HG02884 (cell line): Measurements from ENCODE around the gene RAB34.
"Not testable (repeated sequence)": the region's sequence is repeated elsewhere in the genome, so short reads cannot be mapped to it uniquely, and the experiment has no call there.

Experiments used
- ATAC-seq: cut with Tn5 transposase; IDR thresholded peaks from one replicate; pipeline ENCODE4 v1.9.1; 2021; ENCODE audit warnings: mild to moderate bottlenecking, moderate library complexity; ENCODE audit not compliant: unreplicated experiment

Gene RAB34

DNA sequence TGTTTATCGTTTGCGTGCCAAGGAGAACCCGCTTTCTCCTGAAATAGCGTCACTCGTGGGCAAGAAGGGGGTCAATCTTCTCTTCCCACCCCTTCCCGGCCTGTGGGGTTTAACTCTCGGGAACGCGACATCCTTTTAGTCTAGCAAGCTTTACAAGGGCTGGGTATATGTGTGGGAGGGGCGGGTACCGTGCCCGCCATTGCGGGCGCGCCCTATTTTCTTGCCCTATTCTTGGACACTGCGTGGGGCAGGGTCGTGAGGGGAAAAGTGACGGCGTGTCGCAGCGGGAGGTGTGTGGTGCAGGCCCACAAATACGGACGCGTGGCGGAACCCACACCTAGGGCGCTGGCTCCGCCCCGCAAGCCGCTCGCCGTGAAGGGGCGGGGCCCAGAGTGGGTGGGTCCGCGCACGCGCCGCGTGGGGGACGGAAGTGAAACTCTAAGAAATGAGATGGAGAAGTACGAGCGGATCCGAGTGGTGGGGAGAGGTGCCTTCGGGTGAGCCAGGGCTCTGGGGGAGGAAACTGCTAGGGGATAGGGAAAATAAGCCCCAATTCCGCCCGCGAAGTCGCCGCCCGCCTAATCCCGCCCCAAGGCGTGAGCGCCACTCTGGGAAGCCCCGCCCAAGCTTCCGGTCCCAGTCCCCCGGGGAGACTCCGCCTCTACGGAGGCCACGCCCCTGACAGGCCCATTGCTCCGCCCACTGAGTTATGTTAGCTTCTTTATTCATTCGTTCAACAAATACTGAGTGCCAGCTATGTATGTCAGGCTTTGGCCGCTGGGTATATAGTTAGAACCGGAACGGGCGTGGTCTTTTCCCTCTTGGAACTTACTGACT lies 10.9 kb upstream of the RAB34 start, which contains the start of gene NEK8:
NEK8 (plus strand) TSS at position 425 of the 837 bp plus-strand sequence; CDS start at position 451, 26 bp downstream.
- ATAC-seq, result peak; percentile 31

DNA sequence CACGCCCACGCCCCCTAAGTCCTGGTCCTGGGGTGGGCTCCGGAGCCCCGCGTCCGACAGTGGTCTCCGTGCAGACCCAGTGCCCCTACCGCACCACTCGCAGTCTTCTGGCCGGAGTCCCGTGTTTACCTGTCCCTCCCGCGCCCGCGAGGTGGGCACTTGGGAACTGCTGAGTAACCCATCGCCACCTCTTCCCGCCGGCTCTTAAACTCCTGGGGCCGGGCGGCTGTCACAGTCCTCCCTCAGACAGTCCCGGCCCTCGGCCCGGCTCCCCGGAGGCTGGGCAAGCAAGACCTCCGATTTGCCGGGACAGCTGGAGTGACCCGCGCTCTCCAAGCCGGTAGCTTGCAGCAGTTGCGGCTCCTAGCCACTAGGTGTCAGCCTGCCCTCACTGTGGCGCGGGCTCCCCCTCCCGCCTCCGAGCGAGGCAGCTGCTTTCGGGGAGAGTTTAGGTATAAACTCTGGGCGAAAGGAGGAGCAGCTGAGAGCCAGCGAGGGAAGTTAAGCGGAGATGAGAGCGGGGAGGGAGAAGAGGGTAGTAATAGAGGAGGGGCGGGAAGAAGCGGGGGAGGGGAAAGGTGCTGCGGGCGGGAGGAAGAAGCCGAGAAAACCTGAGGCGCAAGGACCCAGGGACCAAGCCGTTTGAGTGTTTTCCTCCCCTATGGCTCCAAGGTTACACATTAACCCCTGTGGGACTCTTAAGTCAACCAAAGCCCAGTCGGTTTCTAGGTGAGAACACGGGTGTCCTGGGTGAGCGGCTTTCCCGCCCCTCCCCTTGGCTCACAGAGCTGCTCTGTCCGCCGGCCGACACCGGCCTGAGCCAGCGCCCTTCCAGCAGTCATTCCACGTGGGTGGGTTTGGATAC lies 9.2 kb upstream of the RAB34 start:
- peak; percentile 29 for ATAC-seq

GRCh38 chr17:28726226-28726626 lies 8.6 kb upstream of the RAB34 start, which contains the start of gene TLCD1:
TSS of gene TLCD1 (minus strand) at chr17:28726233. CDS start at chr17:28726097, 136 bp downstream.
- no peak for ATAC-seq

DNA sequence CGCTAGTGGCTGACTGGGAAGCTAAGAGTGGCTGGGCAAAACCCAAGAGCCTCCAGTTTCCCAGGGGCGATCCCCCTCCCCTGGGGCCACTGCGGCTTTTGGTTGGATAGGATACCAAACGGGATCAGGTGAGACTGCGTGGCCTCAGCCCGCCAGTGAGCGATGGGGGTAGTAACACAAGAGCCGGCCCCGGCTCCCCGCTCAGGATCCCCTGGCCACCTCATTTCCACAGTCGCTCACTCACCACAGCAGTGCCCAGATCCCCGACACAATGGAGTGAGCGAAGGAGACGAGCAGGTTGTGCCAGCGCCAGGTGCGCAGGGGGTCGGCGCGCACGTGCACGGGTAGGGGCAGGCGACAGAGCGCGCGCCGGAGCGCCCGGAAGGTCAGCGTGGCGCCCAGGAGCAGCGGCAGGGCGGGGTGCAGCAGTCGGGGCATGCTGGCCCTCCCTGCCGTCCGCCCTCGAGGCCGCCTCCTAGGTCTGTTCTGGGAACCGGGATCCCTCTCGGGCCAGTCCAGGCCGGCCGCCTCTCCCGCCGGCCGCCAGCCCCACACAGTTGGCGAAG lies 8.1 kb upstream of the RAB34 start:
- ATAC-seq, result no peak

DNA sequence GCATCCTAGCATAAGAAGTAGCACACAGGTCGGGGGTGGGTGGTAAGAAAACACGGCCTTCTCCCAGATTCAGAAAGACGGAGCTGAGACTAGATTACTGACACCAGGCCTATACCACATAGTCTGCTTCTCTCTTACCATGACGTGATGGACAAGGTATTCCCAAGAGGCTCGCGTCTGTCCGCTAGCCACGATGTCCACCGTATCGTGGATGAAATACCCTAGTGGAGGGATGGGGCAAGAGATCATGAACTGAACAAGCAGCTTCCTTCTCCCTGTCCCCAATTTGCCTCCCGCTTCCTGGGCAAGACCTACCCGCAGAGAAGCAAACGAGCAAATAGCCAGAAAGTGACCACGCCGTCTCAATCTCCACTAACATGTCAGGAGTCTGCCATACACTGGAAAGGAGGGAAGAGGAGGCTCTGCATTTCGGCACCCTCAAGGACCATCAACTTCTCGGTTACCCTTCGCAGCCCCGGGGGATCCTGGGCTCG lies 7.5 kb upstream of the RAB34 start:
- ATAC-seq, result no peak

- ATAC-seq, result no peak
Measured at GRCh38 chr17:28724500-28725165, 7.0 kb upstream of the RAB34 start.

- not testable (repeated sequence) for ATAC-seq
Measured at GRCh38 chr17:28723836-28724499, 6.3 kb upstream of the RAB34 start.

DNA sequence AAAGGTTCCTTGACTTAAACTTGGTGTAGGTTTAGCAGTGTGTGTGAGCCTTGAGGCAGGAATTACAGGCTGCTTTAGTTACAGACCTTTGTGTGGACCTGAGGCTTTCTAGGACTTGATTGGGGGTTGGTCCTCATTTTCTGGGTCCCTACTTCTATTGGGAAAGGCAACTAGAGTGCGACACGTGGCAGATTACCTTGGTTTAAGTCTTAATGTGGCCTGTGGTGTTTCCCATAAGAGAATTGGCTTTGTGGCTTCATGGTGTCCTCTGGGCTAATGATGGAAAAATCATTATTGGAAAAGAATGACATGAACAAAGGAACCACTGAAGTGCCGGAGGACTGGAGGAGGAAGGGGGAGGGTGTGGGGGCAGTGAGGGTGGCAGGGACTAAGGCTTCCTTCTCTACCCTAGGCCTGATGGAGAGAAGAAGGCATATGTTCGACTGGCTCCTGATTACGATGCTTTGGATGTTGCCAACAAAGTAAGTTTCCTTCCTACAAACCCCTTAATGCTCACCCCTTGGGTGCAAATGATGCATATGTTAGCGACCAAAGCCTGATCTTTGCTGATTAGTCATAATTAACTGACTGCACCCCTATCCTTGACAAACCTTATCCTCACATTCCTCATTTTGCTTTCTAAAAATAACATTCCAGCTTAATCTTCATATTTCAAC lies 5.6 kb upstream of the RAB34 start:
- no peak for ATAC-seq

DNA sequence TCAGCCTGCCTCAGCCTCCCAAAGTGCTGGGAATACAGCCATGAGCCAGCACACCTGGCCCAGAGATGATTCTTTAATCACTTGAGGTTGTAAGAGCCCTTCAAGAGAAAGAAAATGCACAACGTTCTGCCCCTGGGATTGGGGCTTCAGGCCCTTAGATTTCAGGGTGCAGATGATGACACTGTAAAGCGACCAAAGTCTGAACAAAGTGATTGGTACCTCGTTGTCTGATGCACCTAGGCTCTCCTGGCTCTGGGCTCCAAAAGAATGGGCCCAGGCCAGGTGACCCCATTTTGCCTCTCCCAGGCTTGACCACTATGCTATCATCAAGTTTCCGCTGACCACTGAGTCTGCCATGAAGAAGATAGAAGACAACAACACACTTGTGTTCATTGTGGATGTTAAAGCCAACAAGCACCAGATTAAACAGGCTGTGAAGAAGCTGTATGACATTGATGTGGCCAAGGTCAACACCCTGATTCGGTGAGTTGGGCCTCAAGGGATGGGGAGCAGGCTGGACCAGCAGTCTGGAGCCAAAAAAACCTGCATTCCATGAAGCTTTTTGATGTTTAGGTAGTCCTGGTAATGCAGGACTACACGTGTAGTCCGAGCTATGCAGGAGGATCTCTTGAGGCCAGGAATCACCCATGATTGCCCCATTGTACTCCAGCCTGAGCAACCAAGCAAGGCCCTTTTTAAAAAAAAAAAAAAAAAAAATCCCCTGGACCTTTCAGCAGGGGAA lies 4.9 kb upstream of the RAB34 start:
- ATAC-seq, result no peak

- not testable (repeated sequence) for ATAC-seq
Measured at GRCh38 chr17:28720997-28721329, 3.3 kb upstream of the RAB34 start.

- no peak for ATAC-seq
Measured at GRCh38 chr17:28720247-28720996, 2.8 kb upstream of the RAB34 start.

GRCh38 chr17:28719021-28719433 lies 1.4 kb upstream of the RAB34 start:
- peak; percentile 14 for ATAC-seq

DNA sequence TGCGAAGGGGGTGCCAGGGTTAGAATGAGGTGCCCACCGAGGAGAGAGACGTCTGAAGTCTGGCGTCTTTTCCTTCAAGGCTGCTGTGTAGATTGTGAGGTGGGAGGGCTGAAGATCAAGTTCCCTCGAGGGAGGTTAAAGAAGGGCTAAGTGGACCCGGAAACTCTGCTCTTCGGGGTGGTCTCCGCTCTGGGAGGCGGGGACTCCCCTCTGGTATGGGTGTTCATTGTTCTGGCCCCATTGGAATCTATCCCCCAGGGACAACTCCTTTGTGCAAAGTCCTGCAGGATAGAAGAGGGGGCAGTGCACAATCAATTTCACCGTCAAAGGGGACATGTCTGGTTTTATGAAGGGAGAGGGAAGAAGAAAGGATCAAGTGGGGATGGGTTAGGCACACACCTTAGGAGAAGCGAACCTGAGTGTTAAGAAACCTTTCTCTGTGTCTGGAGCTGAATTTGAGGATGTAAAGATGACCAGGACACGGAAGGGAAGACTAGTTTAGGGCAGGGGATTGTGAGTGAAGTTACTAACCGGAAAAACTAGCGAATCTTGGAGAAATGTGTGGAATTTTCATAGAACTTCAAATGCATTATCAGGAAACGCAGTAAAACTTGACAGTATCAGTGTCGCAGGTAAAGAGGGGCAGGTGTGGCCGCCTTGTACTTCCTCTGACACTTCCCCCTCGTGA lies 809 bp upstream of the RAB34 start:
- no peak for ATAC-seq

DNA sequence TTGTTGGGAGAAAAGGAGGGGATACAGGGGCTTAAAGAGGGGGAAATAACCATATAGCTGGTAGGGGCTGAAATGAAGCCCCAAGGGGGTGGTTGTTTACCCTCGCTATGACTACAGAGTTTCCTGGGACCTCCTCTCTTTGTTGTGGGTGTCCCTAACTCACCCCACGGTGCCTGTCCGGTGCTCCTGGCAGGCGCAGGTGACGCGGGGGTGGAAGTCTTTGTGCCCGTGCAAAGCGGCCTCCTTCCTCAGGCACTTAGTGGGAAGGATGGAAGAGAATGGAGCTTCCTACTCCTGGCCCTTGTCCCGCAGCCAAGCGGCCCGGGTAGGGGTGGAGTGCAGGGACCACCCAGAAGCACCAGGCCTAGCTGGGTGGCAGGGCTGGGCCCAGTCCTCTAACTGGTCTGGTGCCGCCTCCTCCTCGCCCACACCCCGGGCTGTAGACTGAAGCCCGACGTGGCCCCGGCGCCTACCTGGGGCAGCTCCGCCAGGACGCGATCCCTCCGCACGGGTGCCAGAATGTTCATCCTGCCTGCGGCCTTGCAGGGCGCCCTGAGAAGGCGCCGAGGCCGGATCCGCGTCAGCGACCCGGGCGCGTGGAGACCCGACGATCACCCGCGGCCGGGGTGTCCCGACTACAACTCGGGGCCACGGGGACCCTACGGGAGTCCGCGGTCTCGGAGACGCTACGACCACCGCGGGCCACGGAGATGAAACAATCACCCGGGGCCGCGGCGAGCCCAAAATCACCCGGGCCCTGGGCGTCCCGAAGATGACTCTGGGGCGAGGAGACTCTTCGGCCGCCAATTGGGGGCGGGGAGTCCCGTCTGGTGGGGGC lies 709 bp downstream of the RAB34 start:
- ATAC-seq, result no peak

GRCh38 chr17:28715217-28715616 lies 2.5 kb downstream of the RAB34 start:
- ATAC-seq, result no peak

DNA sequence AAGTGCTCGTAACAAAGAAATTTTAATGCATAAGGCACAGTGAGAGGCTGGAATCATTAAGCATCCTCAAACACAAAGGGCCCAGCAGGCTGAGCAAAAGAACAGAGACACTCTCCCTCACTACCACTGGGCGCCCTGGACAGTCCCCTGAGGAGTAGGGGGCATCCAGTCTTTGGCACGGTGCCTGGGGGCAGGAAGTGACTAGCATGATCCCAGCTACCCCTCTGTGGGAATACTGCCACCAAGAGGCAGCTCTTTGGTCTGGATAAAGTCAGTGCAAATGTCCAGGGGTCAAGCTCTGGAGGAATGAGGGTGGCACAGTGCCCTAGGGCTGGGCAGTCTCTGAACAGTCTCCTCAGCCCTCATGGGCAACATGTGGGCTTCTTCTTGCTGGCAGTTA lies 3.4 kb downstream of the RAB34 start:
- ATAC-seq, result no peak
